ENCODE measurements around the gene PMVK.

Gene PMVK

DNA sequence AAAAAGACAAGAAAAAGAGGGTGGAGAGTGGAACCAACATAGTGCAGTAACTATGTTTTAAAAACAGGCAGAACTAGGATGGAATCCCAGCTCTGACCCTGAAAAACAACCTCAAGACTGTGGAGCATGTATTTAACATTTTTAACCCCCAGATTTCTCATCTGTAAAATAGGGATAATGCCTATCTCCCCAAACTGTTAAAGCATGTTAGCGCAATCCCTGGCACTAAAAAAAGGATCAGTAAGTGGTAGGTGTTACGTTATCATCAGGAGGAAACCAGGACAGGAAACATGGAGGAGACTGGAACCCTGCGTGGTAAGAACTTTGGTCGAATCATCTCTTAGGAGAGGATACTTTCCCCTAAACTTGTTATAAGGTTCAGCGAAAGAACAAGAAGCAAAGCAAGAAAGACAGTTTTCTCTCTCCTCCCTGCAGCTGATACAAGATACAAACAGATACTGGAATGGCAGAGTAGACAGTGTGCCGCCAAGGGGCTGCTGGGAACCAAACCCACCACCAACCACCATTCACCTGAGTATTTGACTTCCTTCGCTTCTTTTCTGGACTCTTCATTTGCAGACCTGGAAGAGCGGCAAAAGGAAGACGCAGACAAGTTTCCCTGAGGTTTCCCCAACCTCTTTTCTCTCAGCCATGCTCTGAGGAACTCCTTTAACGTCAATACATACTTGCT, 24.1 kb upstream of the PMVK start:
- Mint-ChIP-seq H3K27me3 (no peaks in the 10 kb centered on the region), H3K36me3 (ENCODE audit: low read depth) (peaks cover 18% of the 10 kb centered on the region), H3K27ac (peak overlapping the region; percentile 87), H3K9me3 (no peaks in the 10 kb centered on the region), H3K4me3 (peak overlapping the region; percentile 95), H3K4me1 (peaks cover 40% of the 10 kb centered on the region)
- ATAC-seq (no peak), DNase-seq (no peak)

DNA sequence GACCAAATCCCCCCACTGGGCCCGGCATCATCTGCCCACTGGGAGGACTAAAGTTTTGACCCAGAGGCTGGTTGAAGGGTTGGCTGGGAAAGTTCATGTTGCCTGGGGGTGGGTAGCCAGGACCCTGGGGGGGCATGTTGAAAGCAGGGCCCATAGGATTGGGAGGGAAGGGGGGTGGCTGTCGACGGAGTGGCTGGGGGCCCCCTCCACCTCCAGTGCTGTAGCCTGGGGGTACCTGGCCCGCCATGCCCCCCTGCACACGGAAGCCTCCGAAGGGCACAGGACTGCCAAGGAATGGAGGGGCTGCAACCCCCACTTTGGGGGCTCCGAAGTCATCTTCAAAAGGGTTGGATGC, 22.9 kb upstream of the PMVK start:
- H3K27me3 Mint-ChIP-seq = no peaks in the 10 kb centered on the region
- peaks cover 13% of the 10 kb centered on the region for H3K36me3 Mint-ChIP-seq (ENCODE audit: low read depth)
- H3K27ac Mint-ChIP-seq = no peak overlapping the region
- peaks cover 52% of the 10 kb centered on the region for H3K4me1 Mint-ChIP-seq
- DNase-seq (no peak), ATAC-seq (no peak)
- peak overlapping the region; percentile 4 for H3K4me3 Mint-ChIP-seq
- H3K9me3 Mint-ChIP-seq = no peaks in the 10 kb centered on the region

DNA sequence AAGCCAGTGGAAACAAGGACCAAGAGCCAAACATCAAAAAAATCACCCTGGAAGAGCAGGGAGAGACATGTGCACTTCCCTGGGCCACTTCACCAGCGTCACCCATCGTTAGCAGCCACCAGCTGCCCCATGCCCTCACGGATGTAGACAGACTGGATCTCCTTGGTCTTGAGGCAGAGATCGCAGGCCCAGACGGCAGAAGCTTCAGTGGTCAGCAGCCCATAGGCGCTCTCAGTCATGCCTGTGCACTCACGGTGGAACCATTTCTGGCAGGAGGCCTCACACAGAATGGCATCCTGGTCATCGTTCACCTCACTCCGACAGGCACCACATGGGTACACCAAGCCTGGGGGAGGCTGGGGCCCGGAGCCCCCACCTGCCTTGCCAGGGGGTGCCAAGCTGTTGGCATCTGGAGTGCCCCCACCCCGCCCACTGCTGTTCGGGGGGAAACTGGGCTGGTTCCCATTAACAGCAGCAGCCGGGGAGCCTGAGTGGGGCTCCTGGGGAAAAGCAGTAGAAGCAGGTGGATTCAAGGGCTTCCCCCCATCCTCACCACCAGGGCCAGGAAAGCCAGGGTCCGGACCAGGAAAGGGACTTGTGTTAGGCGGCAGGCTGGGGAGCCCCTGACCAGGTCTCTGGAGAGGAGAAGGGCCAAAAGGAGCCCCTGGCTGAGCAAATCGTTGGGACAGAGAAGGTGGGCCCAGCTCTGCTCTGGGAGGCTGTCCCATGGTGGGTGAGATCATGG, 22.3 kb upstream of the PMVK start:
- H3K4me1 Mint-ChIP-seq = peaks cover 56% of the 10 kb centered on the region

DNA sequence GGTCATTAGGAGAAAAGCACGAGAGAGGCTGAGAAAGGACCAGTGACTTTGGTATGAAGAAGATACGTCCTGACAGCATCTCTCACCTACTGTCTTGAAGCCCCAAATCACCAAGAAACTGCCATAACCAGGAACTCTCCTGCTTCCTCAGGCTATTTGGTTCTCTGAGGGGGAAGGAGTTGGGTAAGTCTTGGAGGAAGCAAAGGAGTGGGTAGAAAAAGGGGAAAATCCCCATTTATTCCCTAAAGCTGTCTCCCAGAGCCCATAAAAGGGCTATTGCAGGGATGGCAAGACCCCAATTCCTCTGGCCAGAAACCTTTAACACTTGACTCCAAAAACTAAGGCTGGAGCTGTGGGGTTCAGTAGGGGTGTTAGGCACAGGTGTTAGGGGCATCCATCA, 21.5 kb upstream of the PMVK start:
- Mint-ChIP-seq H3K4me3 (no peak overlapping the region), H3K36me3 (ENCODE audit: low read depth) (peaks cover 8% of the 10 kb centered on the region)

More for the DNA sequence above, 22.3 kb upstream of the PMVK start:
- Mint-ChIP-seq H3K36me3 (ENCODE audit: low read depth) (peaks cover 11% of the 10 kb centered on the region), H3K27ac (peak overlapping the region; percentile 11), H3K9me3 (no peaks in the 10 kb centered on the region), H3K27me3 (no peaks in the 10 kb centered on the region), H3K4me3 (peak overlapping the region; percentile 36)
- ATAC-seq = no peak
- no peak for DNase-seq

GRCh38 chr1:154957091-154957657, 20.7 kb upstream of the PMVK start:
- Mint-ChIP-seq H3K4me3 (no peak overlapping the region), H3K9me3 (no peaks in the 10 kb centered on the region), H3K27ac (no peak overlapping the region), H3K4me1 (peaks cover 65% of the 10 kb centered on the region), H3K36me3 (ENCODE audit: low read depth) (peaks cover 6% of the 10 kb centered on the region), H3K27me3 (no peaks in the 10 kb centered on the region)
- ATAC-seq (no peak), DNase-seq (no peak)

More for the DNA sequence above, 21.5 kb upstream of the PMVK start:
- H3K9me3 Mint-ChIP-seq = no peaks in the 10 kb centered on the region
- no peak for DNase-seq
- H3K27ac Mint-ChIP-seq = no peak overlapping the region
- ATAC-seq = no peak
- H3K27me3 Mint-ChIP-seq = no peaks in the 10 kb centered on the region
- peaks cover 62% of the 10 kb centered on the region for H3K4me1 Mint-ChIP-seq

DNA sequence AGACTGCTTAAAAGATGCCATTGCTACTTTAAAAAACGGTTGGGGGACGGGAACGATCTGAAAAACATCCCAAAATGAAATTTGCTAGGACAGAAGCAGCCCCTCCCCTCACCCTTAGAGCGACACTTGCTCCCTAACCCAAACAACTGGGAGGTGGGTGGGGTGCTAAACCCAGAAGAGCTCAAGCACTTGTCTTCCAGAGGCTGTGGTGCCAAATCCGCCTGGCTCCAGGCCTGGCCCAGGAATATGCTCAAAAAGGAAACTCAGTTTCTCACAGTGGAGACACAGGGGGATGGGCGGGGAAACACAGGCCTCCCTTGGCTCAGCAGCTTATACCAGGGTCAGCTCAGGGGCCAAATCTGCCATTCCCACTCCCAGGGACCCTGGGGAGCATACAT, 20.0 kb upstream of the PMVK start:
- peaks cover 6% of the 10 kb centered on the region for H3K36me3 Mint-ChIP-seq (ENCODE audit: low read depth)
- ATAC-seq (no peak), DNase-seq (no peak)
- H3K9me3 Mint-ChIP-seq = no peaks in the 10 kb centered on the region
- H3K4me3 Mint-ChIP-seq = peak overlapping the region; percentile 90
- peak overlapping the region; percentile 94 for H3K27ac Mint-ChIP-seq
- H3K27me3 Mint-ChIP-seq = no peaks in the 10 kb centered on the region
- peaks cover 72% of the 10 kb centered on the region for H3K4me1 Mint-ChIP-seq

DNA sequence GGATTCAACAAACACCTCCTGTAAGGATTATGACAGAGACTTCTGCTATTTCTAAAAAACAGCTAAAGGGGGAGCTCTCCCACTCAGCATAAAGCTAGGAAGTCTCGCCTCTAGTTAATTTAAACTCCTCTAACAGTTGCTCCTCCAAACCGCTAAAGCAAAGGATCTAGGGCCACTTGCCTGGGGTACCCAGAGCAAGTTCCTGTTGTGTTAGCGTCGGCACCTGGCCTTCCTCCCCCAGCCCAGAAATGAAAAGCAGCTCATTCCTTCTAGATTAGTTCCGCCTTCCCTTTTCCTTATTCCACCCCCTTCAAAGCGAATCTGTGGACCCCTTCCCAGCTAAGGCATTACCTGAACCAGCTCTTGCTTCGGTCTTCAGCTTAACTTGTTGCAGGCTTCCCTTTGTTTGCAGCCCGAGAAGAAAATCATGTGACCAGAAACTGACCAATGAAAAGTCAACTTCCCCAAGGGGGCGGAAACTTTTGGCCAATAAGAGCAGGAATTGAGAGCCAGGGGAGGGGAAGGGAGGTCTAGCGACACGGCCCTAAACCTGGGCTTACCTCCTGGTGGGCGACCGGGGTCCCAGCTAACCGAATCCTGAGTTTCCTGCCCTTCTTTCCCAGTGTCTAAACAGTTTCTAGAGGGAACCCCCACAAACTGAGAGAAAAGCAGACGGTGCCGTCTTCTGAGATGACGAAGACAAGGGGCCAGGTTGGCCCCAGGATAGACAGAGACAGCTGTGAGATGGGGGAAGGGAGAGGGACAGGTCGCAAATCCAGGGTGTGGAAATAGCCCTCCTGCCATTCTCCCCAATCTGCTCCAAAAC, 19.4 kb upstream of the PMVK start, which contains the start of gene PBXIP1:
PBXIP1 (minus strand) TSS at position 382 of the 826 bp plus-strand sequence. CDS start 2,378 bp downstream, outside the sequence.
- peak; percentile 47 for ATAC-seq
- Mint-ChIP-seq H3K9me3 (no peaks in the 10 kb centered on the region), H3K4me1 (peaks cover 75% of the 10 kb centered on the region), H3K27me3 (no peaks in the 10 kb centered on the region), H3K27ac (peak within 1 kb of the TSS; percentile 94), H3K36me3 (ENCODE audit: low read depth) (peaks cover 5% of the 10 kb centered on the region), H3K4me3 (peak within 1 kb of the TSS; percentile 90)
- peak; percentile 72 for DNase-seq

- Mint-ChIP-seq H3K27me3 (no peaks in the 10 kb centered on the region), H3K4me1 (peaks cover 74% of the 10 kb centered on the region), H3K36me3 (ENCODE audit: low read depth) (peaks cover 5% of the 10 kb centered on the region), H3K27ac (peak overlapping the region; percentile 94), H3K9me3 (no peaks in the 10 kb centered on the region), H3K4me3 (peak overlapping the region; percentile 90)
- DNase-seq (peak; percentile 75), ATAC-seq (peak; percentile 89)
Observed at GRCh38 chr1:154955039-154955717, 18.7 kb upstream of the PMVK start.

GRCh38 chr1:154954541-154954940, 18.0 kb upstream of the PMVK start:
- DNase-seq (no peak), ATAC-seq (no peak)
- Mint-ChIP-seq H3K9me3 (no peaks in the 10 kb centered on the region), H3K4me1 (peaks cover 71% of the 10 kb centered on the region), H3K36me3 (ENCODE audit: low read depth) (peaks cover 3% of the 10 kb centered on the region), H3K27ac (peak overlapping the region; percentile 94), H3K4me3 (peak overlapping the region; percentile 90), H3K27me3 (no peaks in the 10 kb centered on the region)

DNA sequence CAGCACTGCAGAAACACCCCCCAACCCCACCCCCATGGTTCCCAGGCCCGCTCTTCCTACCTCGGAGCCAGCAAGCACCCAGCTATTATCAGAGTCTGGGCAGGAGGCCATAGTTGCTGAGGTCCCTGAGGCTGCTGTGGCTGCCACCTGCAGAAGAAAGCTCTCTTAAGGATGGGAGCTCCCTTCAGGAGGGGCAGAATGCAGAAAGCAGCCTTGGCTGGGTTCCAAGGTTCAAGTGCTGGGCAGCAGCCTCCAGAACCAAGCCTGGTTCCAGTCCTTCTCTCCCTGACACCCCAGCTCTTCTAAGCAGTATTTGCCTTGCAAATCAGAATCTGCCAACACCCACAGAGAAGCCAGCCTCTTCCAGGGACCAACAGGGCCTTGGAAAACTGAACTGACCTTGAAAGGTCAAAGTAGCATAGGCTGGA, 17.1 kb upstream of the PMVK start:
- H3K36me3 Mint-ChIP-seq (ENCODE audit: low read depth) = peaks cover 3% of the 10 kb centered on the region
- H3K9me3 Mint-ChIP-seq = no peaks in the 10 kb centered on the region
- peaks cover 74% of the 10 kb centered on the region for H3K4me1 Mint-ChIP-seq
- H3K27me3 Mint-ChIP-seq = no peaks in the 10 kb centered on the region
- H3K4me3 Mint-ChIP-seq = peak overlapping the region; percentile 90
- H3K27ac Mint-ChIP-seq = peak overlapping the region; percentile 94
- DNase-seq (no peak), ATAC-seq (no peak)

GRCh38 chr1:154952664-154953063, 16.1 kb upstream of the PMVK start:
- Mint-ChIP-seq H3K36me3 (ENCODE audit: low read depth) (peaks cover 3% of the 10 kb centered on the region), H3K27ac (peak overlapping the region; percentile 93), H3K27me3 (no peaks in the 10 kb centered on the region)

GRCh38 chr1:154951901-154952657, 15.6 kb upstream of the PMVK start:
- H3K4me3 Mint-ChIP-seq = peak overlapping the region; percentile 73

More at GRCh38 chr1:154952664-154953063, 16.1 kb upstream of the PMVK start:
- DNase-seq (no peak), ATAC-seq (no peak)
- Mint-ChIP-seq H3K9me3 (no peaks in the 10 kb centered on the region), H3K4me1 (peaks cover 72% of the 10 kb centered on the region), H3K4me3 (peak overlapping the region; percentile 73)

DNA sequence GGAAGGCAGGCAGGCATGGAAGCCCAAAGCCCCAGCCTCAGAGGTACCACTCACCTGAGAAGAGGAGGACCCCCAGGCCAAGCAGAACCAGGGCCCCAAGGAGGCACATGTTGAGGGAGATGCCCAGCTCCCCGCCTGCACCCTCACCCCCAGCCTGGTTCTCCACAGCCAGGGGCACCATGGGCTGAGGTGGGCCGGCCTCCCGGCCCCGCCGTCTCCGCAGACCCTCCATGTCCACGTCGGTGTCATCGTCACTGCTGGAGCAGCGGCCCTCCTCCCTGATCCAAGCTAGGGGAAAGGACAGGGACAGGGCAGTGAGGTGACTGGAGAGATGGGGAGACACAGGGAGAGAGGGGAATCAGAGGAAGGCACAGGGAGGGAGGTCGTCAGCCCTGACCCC, 11.6 kb upstream of the PMVK start:
- no peaks in the 10 kb centered on the region for H3K9me3 Mint-ChIP-seq
- DNase-seq (no peak), ATAC-seq (no peak)
- no peak overlapping the region for H3K4me3 Mint-ChIP-seq
- peaks cover 3% of the 10 kb centered on the region for H3K36me3 Mint-ChIP-seq (ENCODE audit: low read depth)
- peaks cover 45% of the 10 kb centered on the region for H3K4me1 Mint-ChIP-seq
- H3K27me3 Mint-ChIP-seq = no peaks in the 10 kb centered on the region
- H3K27ac Mint-ChIP-seq = no peak overlapping the region

More at GRCh38 chr1:154951901-154952657, 15.6 kb upstream of the PMVK start:
- ATAC-seq = peak; percentile 44
- Mint-ChIP-seq H3K27ac (peak overlapping the region; percentile 93), H3K27me3 (no peaks in the 10 kb centered on the region), H3K9me3 (no peaks in the 10 kb centered on the region), H3K4me1 (peaks cover 72% of the 10 kb centered on the region), H3K36me3 (ENCODE audit: low read depth) (peaks cover 3% of the 10 kb centered on the region)
- peak; percentile 68 for DNase-seq

All from activated naive CD8-positive, alpha-beta T cell treated with anti-CD3 and anti-CD28 coated beads, Interleukin-2, amount 50 U/mL, for 24 hours (primary cell).